ENCODE measurements around the gene SPOP.

Gene SPOP

GRCh38 chr17:49549691-49550678 is 127.9 kb downstream of the SPOP start:
- no peak for DNase-seq (ENCODE audit: low read depth)

- DNase-seq (ENCODE audit: low read depth) = no peak
Observed at GRCh38 chr17:49549311-49549605, 128.6 kb downstream of the SPOP start.
